HEK293 (cell line): ENCODE data around the gene TRAPPC2.

ENCODE experiments used
- CTCF ChIA-PET: fragments of 350-600 bp; formaldehyde crosslinking; extraction: SDS; loops from one replicate; lab custom pipeline; 2021; ENCODE audit warnings: antibody characterized with exemption; lab: Yijun Ruan, JAX
- POLR2A ChIA-PET: fragments of 300-600 bp; formaldehyde crosslinking; extraction: SDS; loops from one replicate; lab custom pipeline; 2020; ENCODE audit warnings: antibody characterized with exemption, inconsistent platforms; lab: Yijun Ruan, JAX
- H3K27ac ChIP-seq: fragments of 200-500 bp; sonication (Bioruptor generic); 2 replicates; pipeline ENCODE4 v1.5.1; 2014; ENCODE audit warnings: low read depth, low read length, control low read depth, inconsistent platforms; ENCODE audit errors: extremely low read depth
- H3K36me3 ChIP-seq, 2 experiments: fragments of 200-500 bp in 1 of 2; sonication (Bioruptor generic) in 1 of 2; 1 replicate in 1 of 2; 2 replicates in 1 of 2; pipeline ENCODE4 v1.5.1; 2014 to 2017; ENCODE audit warnings: inconsistent platforms in 2 of 2, low read length in 2 of 2; ENCODE audit not compliant: control insufficient read depth in 2 of 2, insufficient read depth in 1 of 2
- H3K4me1 ChIP-seq: fragments of 200-500 bp; sonication (Bioruptor generic); 2 replicates; pipeline ENCODE4 v1.5.1; 2014; ENCODE audit warnings: mild to moderate bottlenecking, low read length, inconsistent platforms; ENCODE audit not compliant: control insufficient read depth, insufficient read depth
- H3K4me3 ChIP-seq: 2 replicates; pipeline ENCODE4 v1.5.1; 2011; ENCODE audit warnings: low read depth, mild to moderate bottlenecking, control low read depth, low read length, moderate library complexity
- H3K9me3 ChIP-seq: fragments of 200-500 bp; sonication (Bioruptor generic); 2 replicates; pipeline ENCODE4 v1.5.1; 2014; ENCODE audit warnings: low read depth, low read length, inconsistent platforms; ENCODE audit not compliant: control insufficient read depth, insufficient read depth
- EGR2 ChIP-seq: fragments of 450-650 bp; formaldehyde crosslinking; IDR thresholded peaks from 2 replicates; pipeline ENCODE4 v1.5.1; 2016; ENCODE audit warnings: low read depth, missing biosample characterization, missing genetic modification characterization
- ELK4 ChIP-seq: IDR thresholded peaks from 2 replicates; pipeline ENCODE4 v1.6.1; 2011; ENCODE audit warnings: mild to moderate bottlenecking, low read depth, low read length, borderline replicate concordance
- GLIS2 ChIP-seq: fragments of 450-650 bp; formaldehyde crosslinking; IDR thresholded peaks from 2 replicates; pipeline ENCODE4 v1.5.1; 2016; ENCODE audit warnings: missing biosample characterization, missing genetic modification characterization
- KLF16 ChIP-seq: fragments of 450-650 bp; formaldehyde crosslinking; IDR thresholded peaks from 2 replicates; pipeline ENCODE4 v1.5.1; 2017; ENCODE audit warnings: missing biosample characterization, missing genetic modification characterization
- KLF17 ChIP-seq: fragments of 450-650 bp; formaldehyde crosslinking; IDR thresholded peaks from 2 replicates; pipeline ENCODE4 v1.5.1; 2016; ENCODE audit warnings: missing biosample characterization, missing genetic modification characterization
- KLF7 ChIP-seq: fragments of 450-650 bp; formaldehyde crosslinking; IDR thresholded peaks from 2 replicates; pipeline ENCODE4 v1.5.1; 2016; ENCODE audit warnings: missing biosample characterization, missing genetic modification characterization, borderline replicate concordance
- PRDM10 ChIP-seq: fragments of 450-650 bp; formaldehyde crosslinking; IDR thresholded peaks from 2 replicates; pipeline ENCODE4 v1.5.1; 2016; ENCODE audit warnings: missing biosample characterization, missing genetic modification characterization
- SCRT2 ChIP-seq: fragments of 450-650 bp; formaldehyde crosslinking; IDR thresholded peaks from 2 replicates; pipeline ENCODE4 v1.5.1; 2016; ENCODE audit warnings: missing biosample characterization, missing genetic modification characterization
- TRIM28 ChIP-seq: IDR thresholded peaks from 2 replicates; pipeline ENCODE4 v1.6.1; 2011; ENCODE audit warnings: low read length, control low read depth, borderline replicate concordance
- ZBTB1 ChIP-seq: fragments of 450-650 bp; formaldehyde crosslinking; IDR thresholded peaks from 2 replicates; pipeline ENCODE4 v1.5.1; 2016; ENCODE audit warnings: missing biosample characterization, missing genetic modification characterization
- ZBTB20 ChIP-seq: fragments of 450-650 bp; formaldehyde crosslinking; IDR thresholded peaks from 2 replicates; pipeline ENCODE4 v1.5.1; 2016; ENCODE audit warnings: missing biosample characterization, missing genetic modification characterization
- ZEB2 ChIP-seq: fragments of 450-650 bp; formaldehyde crosslinking; IDR thresholded peaks from 2 replicates; pipeline ENCODE4 v1.5.1; 2016; ENCODE audit warnings: missing biosample characterization, missing genetic modification characterization
- ZNF121 ChIP-seq: fragments of 450-650 bp; formaldehyde crosslinking; IDR thresholded peaks from 2 replicates; pipeline ENCODE4 v1.5.1; 2016; ENCODE audit warnings: missing biosample characterization, missing genetic modification characterization
- ZNF138 ChIP-seq: fragments of 450-650 bp; formaldehyde crosslinking; IDR thresholded peaks from 2 replicates; pipeline ENCODE4 v1.5.1; 2016; ENCODE audit warnings: missing biosample characterization, missing genetic modification characterization, borderline replicate concordance
- ZNF175 ChIP-seq: fragments of 450-650 bp; formaldehyde crosslinking; IDR thresholded peaks from 2 replicates; pipeline ENCODE4 v1.5.1; 2016; ENCODE audit warnings: missing biosample characterization, missing genetic modification characterization
- ZNF2 ChIP-seq: fragments of 450-650 bp; formaldehyde crosslinking; IDR thresholded peaks from 2 replicates; pipeline ENCODE4 v1.5.1; 2016; ENCODE audit warnings: missing biosample characterization, missing genetic modification characterization
- ZNF202 ChIP-seq: fragments of 450-650 bp; formaldehyde crosslinking; IDR thresholded peaks from 2 replicates; pipeline ENCODE4 v1.5.1; 2016; ENCODE audit warnings: missing biosample characterization, missing genetic modification characterization, borderline replicate concordance
- ZNF223 ChIP-seq: fragments of 450-650 bp; formaldehyde crosslinking; IDR thresholded peaks from 2 replicates; pipeline ENCODE4 v1.5.1; 2016; ENCODE audit warnings: missing biosample characterization, missing genetic modification characterization
- ZNF280C ChIP-seq: fragments of 450-650 bp; formaldehyde crosslinking; IDR thresholded peaks from 2 replicates; pipeline ENCODE4 v1.5.1; 2016; ENCODE audit warnings: missing biosample characterization, missing genetic modification characterization
- ZNF391 ChIP-seq: fragments of 450-650 bp; formaldehyde crosslinking; IDR thresholded peaks from 2 replicates; pipeline ENCODE4 v1.5.1; 2016; ENCODE audit warnings: low read depth, missing biosample characterization, missing genetic modification characterization, borderline replicate concordance
- ZNF48 ChIP-seq: fragments of 450-650 bp; formaldehyde crosslinking; IDR thresholded peaks from 2 replicates; pipeline ENCODE4 v1.5.1; 2016; ENCODE audit warnings: missing biosample characterization, missing genetic modification characterization
- ZNF580 ChIP-seq: fragments of 450-650 bp; formaldehyde crosslinking; IDR thresholded peaks from 2 replicates; pipeline ENCODE4 v1.5.1; 2016; ENCODE audit warnings: missing biosample characterization, missing genetic modification characterization
- ZNF629 ChIP-seq: fragments of 450-650 bp; formaldehyde crosslinking; IDR thresholded peaks from 2 replicates; pipeline ENCODE4 v1.5.1; 2017; ENCODE audit warnings: missing biosample characterization, missing genetic modification characterization
- ZNF677 ChIP-seq: fragments of 450-650 bp; IDR thresholded peaks from 2 replicates; pipeline ENCODE4 v1.5.0; 2018; ENCODE audit warnings: missing biosample characterization, mild to moderate bottlenecking, missing genetic modification characterization, moderate library complexity
- ZNF76 ChIP-seq: fragments of 450-650 bp; formaldehyde crosslinking; IDR thresholded peaks from 2 replicates; pipeline ENCODE4; 2016; ENCODE audit warnings: low read depth, missing biosample characterization, missing genetic modification characterization, borderline replicate concordance
- ZSCAN30 ChIP-seq: fragments of 450-650 bp; IDR thresholded peaks from 2 replicates; pipeline ENCODE4 v1.5.1; 2018; ENCODE audit warnings: missing biosample characterization, mild to moderate bottlenecking, missing genetic modification characterization, moderate library complexity

TRAPPC2 gene

GRCh38 chrX:13734278-13735172 lies at the start of gene TRAPPC2, which contains the start of gene OFD1:
Gene TRAPPC2 (minus strand): TSS chrX:13734620. CDS start chrX:13719963, 14,657 bp downstream.
Gene OFD1 (plus strand): TSS chrX:13734748. CDS start chrX:13735072, 324 bp downstream.
- Histone ChIP-seq H3K4me3 (peak within 1 kb of the TSS; percentile 85), H3K27ac (peak within 1 kb of the TSS; percentile 96), H3K36me3 (peaks cover 32 to 38% of the 10 kb centered on the region in 2 experiments), H3K4me1 (peaks cover 5% of the 10 kb centered on the region; the same call in 1 of the 2 replicates), H3K9me3 (no peaks in the 10 kb centered on the region)
- ChIA-PET CTCF (interaction anchor here (0.7 to 8.5 kb wide), 13 partner anchors 10 to 295 kb away, joined by 3 to 92 read pairs (median 4); partner anchors contain the start of gene GEMIN8), POLR2A (interaction anchor here (0.5 to 3.4 kb wide), 32 partner anchors 9 to 943 kb away, joined by 3 to 46 read pairs (median 5); partner anchors contain the start of genes GEMIN8, PRPS2, RAB9A and TCEANC)
- TF ChIP-seq PRDM10 (tag by site-specific recombination): peak; percentile 92
- TF ChIP-seq TRIM28: peak; percentile 89
- no peak for TF ChIP-seq ZNF280C
- peak; percentile 27; the same call in 1 of the 2 replicates for TF ChIP-seq ZSCAN30 (tag by site-specific recombination)
- TF ChIP-seq ZNF175 (tag by site-specific recombination): no peak
- TF ChIP-seq SCRT2 (tag by site-specific recombination): peak; percentile 95
- peak; percentile 59; the same call in 1 of the 2 replicates for TF ChIP-seq GLIS2 (tag by site-specific recombination)
- TF ChIP-seq ZNF391: peak; percentile 40; the same call in 1 of the 2 replicates
- peak; percentile 62; the same call in 1 of the 2 replicates for TF ChIP-seq ZNF580 (tag by site-specific recombination)
- TF ChIP-seq KLF7 (tag by site-specific recombination): peak; percentile 45; the same call in 1 of the 2 replicates
- TF ChIP-seq ZNF121: 0 out of 2 replicates have a peak, but pooled peaks have one; percentile 39
- no peak for TF ChIP-seq ZNF677
- peak; percentile 71 for TF ChIP-seq KLF17 (tag by site-specific recombination)
- TF ChIP-seq ZNF48 (tag by site-specific recombination): no peak
- TF ChIP-seq ZNF138: no peak
- TF ChIP-seq EGR2 (tag by site-specific recombination): peak; percentile 43; the same call in 1 of the 2 replicates
- 0 out of 2 replicates have a peak, but pooled peaks have one; percentile 46 for TF ChIP-seq ZNF223 (tag by site-specific recombination)
- no peak for TF ChIP-seq ZNF202 (tag by site-specific recombination)
- TF ChIP-seq ZEB2 (tag by site-specific recombination): peak; percentile 80
- peak; percentile 81; the same call in 1 of the 2 replicates for TF ChIP-seq ZBTB20 (tag by site-specific recombination)
- TF ChIP-seq KLF16: 0 out of 2 replicates have a peak, but pooled peaks have one; percentile 35
- TF ChIP-seq ZNF76 (tag by site-specific recombination): peak; percentile 71
- peak; percentile 50 for TF ChIP-seq ZNF2 (tag by site-specific recombination)
- no peak for TF ChIP-seq ZBTB1 (tag by site-specific recombination)
- TF ChIP-seq ZNF629 (tag by site-specific recombination): peak; percentile 54
- TF ChIP-seq ELK4: peak; percentile 96
